ENCODE measurements around the gene RC3H1. TPM values are rescaled to one million over a fixed set of nuclear protein-coding genes. Genes with fewer than 3 reads are reported as not detected.

RC3H1 gene
- total and polyA plus RNA-seq, 10 of the 15 experiments (the other 5 are each of a cell fraction or from before 2014, with no cell fraction given) = 1.4 to 33.9 (median 11.8) TPM

DNA sequence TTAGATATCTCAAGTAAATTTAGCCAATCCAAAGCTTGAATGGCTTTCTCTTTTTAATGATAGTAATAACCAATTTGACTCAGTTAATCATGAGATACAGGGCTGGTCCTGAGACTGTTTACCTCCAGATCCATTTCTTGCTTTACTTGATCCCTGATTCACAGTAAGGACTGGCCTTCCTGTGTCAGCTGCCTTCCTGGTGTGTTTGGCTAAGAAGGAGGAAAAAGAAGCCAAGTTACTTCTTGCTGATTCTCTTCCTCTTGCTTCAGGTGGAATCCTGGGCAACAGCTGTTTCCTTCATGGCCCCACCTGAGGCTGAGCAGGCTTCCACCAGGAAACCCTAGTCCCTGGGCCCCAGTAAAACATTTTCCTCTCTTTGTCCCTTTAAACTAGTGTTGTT lies 14.6 kb upstream of the RC3H1 start:
- H3K4me2 ChIP-seq (ENCODE audit: control insufficient read depth, insufficient read depth) = no peak overlapping the region
- in situ Hi-C loops (cut with MboI) (no loop called here), intact Hi-C loops (cut with micrococcal nuclease; ENCODE audit: unreplicated experiment) (no loop called here)
- ChIA-PET SMC1A (ENCODE audit: uncharacterized antibody, unreplicated experiment) (interaction anchor here (1.1 kb wide), 1 partner anchor 11 kb away, joined by 4 read pairs; no protein-coding TSS in a partner anchor), RAD21 (ENCODE audit: unreplicated experiment) (no interaction called here), POLR2A (interaction anchor here (0.6 kb wide), 1 partner anchor 608 kb away, joined by 3 read pairs; no protein-coding TSS in a partner anchor), CTCF (interaction anchor here (0.6 kb wide), 1 partner anchor 680 kb away, joined by 4 read pairs; no protein-coding TSS in a partner anchor)
- no peaks in the 10 kb centered on the region for H3K4me1 ChIP-seq (ENCODE audit: control insufficient read depth, insufficient read depth, low read length)
- BruUV-seq (replicated peaks) = no TSS peak
- FAIRE-seq (no peak), ATAC-seq (no peak), DNase-seq (ENCODE audit: low read depth, low spot score) (no peak)
- H3K36me3 ChIP-seq (ENCODE audit: control insufficient read depth in 2 of 2, insufficient read depth in 2 of 2, low read length in 1 of 2) = no peaks in the 10 kb centered on the region
- H3K9me3 ChIP-seq (replicated peaks; ENCODE audit: control insufficient read depth, insufficient read depth, low read length) = no peaks in the 10 kb centered on the region
- H3K27me3 ChIP-seq (replicated peaks in 1 of 2; ENCODE audit: control insufficient read depth in 2 of 2, insufficient read depth in 2 of 2, low read length in 1 of 2) = no peaks in the 10 kb centered on the region
- no peak overlapping the region for H3K4me3 ChIP-seq
- H3K79me2 ChIP-seq (ENCODE audit: control insufficient read depth, insufficient read depth, low read length) = no peaks in the 10 kb centered on the region
- H2AFZ ChIP-seq (ENCODE audit: control insufficient read depth, low read depth, low read length) = no peak overlapping the region
- H3K9ac ChIP-seq (ENCODE audit: control insufficient read depth, insufficient read depth, low read length) = no peak overlapping the region
- H4K20me1 ChIP-seq (ENCODE audit: control insufficient read depth, insufficient read depth) = no peaks in the 10 kb centered on the region
- no peak overlapping the region for H3K27ac ChIP-seq (ENCODE audit: control insufficient read depth, insufficient read depth)
- TF ChIP-seq CBX5 (IDR thresholded peaks at IDR 0.05; ENCODE audit: low read depth) = no peak
- TF ChIP-seq ZZZ3 (IDR thresholded peaks at IDR 0.05; ENCODE audit: control insufficient read depth, insufficient read length, low read depth) = no peak
- TF ChIP-seq, protein P1, sequence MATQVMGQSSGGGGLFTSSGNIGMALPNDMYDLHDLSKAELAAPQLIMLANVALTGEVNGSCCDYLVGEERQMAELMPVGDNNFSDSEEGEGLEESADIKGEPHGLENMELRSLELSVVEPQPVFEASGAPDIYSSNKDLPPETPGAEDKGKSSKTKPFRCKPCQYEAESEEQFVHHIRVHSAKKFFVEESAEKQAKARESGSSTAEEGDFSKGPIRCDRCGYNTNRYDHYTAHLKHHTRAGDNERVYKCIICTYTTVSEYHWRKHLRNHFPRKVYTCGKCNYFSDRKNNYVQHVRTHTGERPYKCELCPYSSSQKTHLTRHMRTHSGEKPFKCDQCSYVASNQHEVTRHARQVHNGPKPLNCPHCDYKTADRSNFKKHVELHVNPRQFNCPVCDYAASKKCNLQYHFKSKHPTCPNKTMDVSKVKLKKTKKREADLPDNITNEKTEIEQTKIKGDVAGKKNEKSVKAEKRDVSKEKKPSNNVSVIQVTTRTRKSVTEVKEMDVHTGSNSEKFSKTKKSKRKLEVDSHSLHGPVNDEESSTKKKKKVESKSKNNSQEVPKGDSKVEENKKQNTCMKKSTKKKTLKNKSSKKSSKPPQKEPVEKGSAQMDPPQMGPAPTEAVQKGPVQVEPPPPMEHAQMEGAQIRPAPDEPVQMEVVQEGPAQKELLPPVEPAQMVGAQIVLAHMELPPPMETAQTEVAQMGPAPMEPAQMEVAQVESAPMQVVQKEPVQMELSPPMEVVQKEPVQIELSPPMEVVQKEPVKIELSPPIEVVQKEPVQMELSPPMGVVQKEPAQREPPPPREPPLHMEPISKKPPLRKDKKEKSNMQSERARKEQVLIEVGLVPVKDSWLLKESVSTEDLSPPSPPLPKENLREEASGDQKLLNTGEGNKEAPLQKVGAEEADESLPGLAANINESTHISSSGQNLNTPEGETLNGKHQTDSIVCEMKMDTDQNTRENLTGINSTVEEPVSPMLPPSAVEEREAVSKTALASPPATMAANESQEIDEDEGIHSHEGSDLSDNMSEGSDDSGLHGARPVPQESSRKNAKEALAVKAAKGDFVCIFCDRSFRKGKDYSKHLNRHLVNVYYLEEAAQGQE (IDR thresholded peaks at IDR 0.05; ENCODE audit: low read depth, low read length) = no peak
- TF ChIP-seq IKZF1 (conservative IDR thresholded peaks at IDR 0.05) = no peak
- TF ChIP-seq POLR2AphosphoS2 (IDR thresholded peaks at IDR 0.05; ENCODE audit: low read depth, low read length) = no peak
- no peak for TF ChIP-seq JUND (IDR thresholded peaks at IDR 0.05; ENCODE audit: low read depth, low read length)
- no peak for TF ChIP-seq BRCA1 (IDR thresholded peaks at IDR 0.05; ENCODE audit: low read depth, low read length)
- TF ChIP-seq, protein P2, sequence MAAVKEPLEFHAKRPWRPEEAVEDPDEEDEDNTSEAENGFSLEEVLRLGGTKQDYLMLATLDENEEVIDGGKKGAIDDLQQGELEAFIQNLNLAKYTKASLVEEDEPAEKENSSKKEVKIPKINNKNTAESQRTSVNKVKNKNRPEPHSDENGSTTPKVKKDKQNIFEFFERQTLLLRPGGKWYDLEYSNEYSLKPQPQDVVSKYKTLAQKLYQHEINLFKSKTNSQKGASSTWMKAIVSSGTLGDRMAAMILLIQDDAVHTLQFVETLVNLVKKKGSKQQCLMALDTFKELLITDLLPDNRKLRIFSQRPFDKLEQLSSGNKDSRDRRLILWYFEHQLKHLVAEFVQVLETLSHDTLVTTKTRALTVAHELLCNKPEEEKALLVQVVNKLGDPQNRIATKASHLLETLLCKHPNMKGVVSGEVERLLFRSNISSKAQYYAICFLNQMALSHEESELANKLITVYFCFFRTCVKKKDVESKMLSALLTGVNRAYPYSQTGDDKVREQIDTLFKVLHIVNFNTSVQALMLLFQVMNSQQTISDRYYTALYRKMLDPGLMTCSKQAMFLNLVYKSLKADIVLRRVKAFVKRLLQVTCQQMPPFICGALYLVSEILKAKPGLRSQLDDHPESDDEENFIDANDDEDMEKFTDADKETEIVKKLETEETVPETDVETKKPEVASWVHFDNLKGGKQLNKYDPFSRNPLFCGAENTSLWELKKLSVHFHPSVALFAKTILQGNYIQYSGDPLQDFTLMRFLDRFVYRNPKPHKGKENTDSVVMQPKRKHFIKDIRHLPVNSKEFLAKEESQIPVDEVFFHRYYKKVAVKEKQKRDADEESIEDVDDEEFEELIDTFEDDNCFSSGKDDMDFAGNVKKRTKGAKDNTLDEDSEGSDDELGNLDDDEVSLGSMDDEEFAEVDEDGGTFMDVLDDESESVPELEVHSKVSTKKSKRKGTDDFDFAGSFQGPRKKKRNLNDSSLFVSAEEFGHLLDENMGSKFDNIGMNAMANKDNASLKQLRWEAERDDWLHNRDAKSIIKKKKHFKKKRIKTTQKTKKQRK (IDR thresholded peaks at IDR 0.05; ENCODE audit: low read depth, low read length) = no peak
- TF ChIP-seq, protein P3, sequence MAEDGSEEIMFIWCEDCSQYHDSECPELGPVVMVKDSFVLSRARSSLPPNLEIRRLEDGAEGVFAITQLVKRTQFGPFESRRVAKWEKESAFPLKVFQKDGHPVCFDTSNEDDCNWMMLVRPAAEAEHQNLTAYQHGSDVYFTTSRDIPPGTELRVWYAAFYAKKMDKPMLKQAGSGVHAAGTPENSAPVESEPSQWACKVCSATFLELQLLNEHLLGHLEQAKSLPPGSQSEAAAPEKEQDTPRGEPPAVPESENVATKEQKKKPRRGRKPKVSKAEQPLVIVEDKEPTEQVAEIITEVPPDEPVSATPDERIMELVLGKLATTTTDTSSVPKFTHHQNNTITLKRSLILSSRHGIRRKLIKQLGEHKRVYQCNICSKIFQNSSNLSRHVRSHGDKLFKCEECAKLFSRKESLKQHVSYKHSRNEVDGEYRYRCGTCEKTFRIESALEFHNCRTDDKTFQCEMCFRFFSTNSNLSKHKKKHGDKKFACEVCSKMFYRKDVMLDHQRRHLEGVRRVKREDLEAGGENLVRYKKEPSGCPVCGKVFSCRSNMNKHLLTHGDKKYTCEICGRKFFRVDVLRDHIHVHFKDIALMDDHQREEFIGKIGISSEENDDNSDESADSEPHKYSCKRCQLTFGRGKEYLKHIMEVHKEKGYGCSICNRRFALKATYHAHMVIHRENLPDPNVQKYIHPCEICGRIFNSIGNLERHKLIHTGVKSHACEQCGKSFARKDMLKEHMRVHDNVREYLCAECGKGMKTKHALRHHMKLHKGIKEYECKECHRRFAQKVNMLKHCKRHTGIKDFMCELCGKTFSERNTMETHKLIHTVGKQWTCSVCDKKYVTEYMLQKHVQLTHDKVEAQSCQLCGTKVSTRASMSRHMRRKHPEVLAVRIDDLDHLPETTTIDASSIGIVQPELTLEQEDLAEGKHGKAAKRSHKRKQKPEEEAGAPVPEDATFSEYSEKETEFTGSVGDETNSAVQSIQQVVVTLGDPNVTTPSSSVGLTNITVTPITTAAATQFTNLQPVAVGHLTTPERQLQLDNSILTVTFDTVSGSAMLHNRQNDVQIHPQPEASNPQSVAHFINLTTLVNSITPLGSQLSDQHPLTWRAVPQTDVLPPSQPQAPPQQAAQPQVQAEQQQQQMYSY (CRISPR knock-in tag; IDR thresholded peaks at IDR 0.05) = no peak
- TF ChIP-seq, protein P4, sequence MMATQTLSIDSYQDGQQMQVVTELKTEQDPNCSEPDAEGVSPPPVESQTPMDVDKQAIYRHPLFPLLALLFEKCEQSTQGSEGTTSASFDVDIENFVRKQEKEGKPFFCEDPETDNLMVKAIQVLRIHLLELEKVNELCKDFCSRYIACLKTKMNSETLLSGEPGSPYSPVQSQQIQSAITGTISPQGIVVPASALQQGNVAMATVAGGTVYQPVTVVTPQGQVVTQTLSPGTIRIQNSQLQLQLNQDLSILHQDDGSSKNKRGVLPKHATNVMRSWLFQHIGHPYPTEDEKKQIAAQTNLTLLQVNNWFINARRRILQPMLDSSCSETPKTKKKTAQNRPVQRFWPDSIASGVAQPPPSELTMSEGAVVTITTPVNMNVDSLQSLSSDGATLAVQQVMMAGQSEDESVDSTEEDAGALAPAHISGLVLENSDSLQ (IDR thresholded peaks at IDR 0.05) = no peak
- no peak for TF ChIP-seq SREBF2 (IDR thresholded peaks at IDR 0.05; ENCODE audit: low read length)
